GM19468 (cell line): ENCODE results near the gene CCDC106.

Source experiments
- ATAC-seq: cut with Tn5 transposase; IDR thresholded peaks from one replicate; pipeline ENCODE4 v1.9.1; 2021; ENCODE audit warnings: mild to moderate bottlenecking, moderate library complexity, moderate number of reproducible peaks; ENCODE audit not compliant: unreplicated experiment; ENCODE audit errors: extremely low read depth

CCDC106 gene

GRCh38 chr19:55649268-55650125 is 1.5 kb downstream of the CCDC106 start:
- ATAC-seq, result no peak

- no peak for ATAC-seq
Measured at GRCh38 chr19:55650126-55650557, 2.1 kb downstream of the CCDC106 start.

- no peak for ATAC-seq
Measured at GRCh38 chr19:55650602-55651230, 2.7 kb downstream of the CCDC106 start.

GRCh38 chr19:55651236-55651635 is 3.2 kb downstream of the CCDC106 start:
- ATAC-seq, result no peak

- no peak for ATAC-seq
Measured at GRCh38 chr19:55652311-55653128, 4.5 kb downstream of the CCDC106 start.

- ATAC-seq, result peak; percentile 35
Measured at GRCh38 chr19:55653651-55654322, 5.8 kb downstream of the CCDC106 start.

GRCh38 chr19:55654323-55654867 is 6.4 kb downstream of the CCDC106 start:
- peak; percentile 42 for ATAC-seq

GRCh38 chr19:55654868-55655647 is 7.0 kb downstream of the CCDC106 start, which contains the start of gene U2AF2:
TSS of gene U2AF2 (plus strand) at chr19:55655035. CDS start at chr19:55655105, 70 bp downstream.
- ATAC-seq, result peak; percentile 15

- ATAC-seq, result no peak
Measured at GRCh38 chr19:55655648-55656040, 7.6 kb downstream of the CCDC106 start.

- no peak for ATAC-seq
Measured at GRCh38 chr19:55656552-55656951, 8.5 kb downstream of the CCDC106 start.

- ATAC-seq, result no peak
Measured at GRCh38 chr19:55656988-55657747, 9.2 kb downstream of the CCDC106 start.

- ATAC-seq, result no peak
Measured at GRCh38 chr19:55658846-55659459, 10.9 kb downstream of the CCDC106 start.

- ATAC-seq, result no peak
Measured at GRCh38 chr19:55659822-55660221, 11.8 kb downstream of the CCDC106 start.

- ATAC-seq, result no peak
Measured at GRCh38 chr19:55660404-55660803, 12.4 kb downstream of the CCDC106 start.

- no peak for ATAC-seq
Measured at GRCh38 chr19:55660991-55661390, 13.0 kb downstream of the CCDC106 start.

- no peak for ATAC-seq
Measured at GRCh38 chr19:55661826-55662225, 13.8 kb downstream of the CCDC106 start.

- no peak for ATAC-seq
Measured at GRCh38 chr19:55663846-55664536, 16.0 kb downstream of the CCDC106 start.
